HG02610 (cell line): Measurements from ENCODE around the gene ANKRD45.
A peak's percentile ranks its signal among the peaks of the same experiment; 100 is the strongest.
"Not testable (repeated sequence)": the region's sequence is repeated elsewhere in the genome, so short reads cannot be mapped to it uniquely, and the experiment has no call there.

ENCODE experiments used
- ATAC-seq: cut with Tn5 transposase; IDR thresholded peaks from one replicate; pipeline ENCODE4 v1.9.1; 2021; ENCODE audit warnings: mild to moderate bottlenecking, moderate library complexity; ENCODE audit not compliant: unreplicated experiment

Gene ANKRD45

GRCh38 chr1:173646656-173647055 is 23.0 kb downstream of the ANKRD45 start:
- ATAC-seq, result no peak

DNA sequence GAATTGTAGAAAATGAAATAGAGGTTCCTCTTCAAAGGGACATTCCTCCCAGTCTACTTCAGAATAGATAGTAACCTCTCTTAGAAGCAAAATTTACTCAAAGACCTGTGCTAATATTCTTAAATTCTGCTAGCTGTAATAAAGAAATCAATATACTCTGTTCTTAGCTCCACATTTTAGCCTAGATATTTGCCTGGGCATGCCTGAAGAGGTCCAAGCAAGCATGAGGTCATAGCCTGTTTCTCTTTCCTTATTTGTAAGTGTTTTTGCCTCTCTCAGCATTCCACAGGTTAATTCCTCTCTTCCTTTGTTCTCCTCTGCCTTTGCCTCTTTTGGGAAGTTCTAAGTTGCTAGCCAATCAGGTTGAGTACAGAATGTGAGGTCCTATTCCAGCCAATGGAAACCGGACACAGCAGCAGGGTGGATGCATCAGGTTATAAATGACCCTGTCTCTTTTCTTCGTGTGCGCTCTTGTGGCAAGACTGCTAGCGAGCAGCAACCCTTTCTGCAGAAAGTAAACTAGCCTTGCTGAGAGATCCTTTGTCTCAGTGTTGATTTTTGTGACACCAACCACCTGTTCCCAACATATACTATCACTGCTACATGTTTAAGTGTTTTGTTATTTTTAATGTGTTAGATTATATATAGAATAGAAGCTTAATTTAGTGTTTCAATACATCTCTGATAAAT is 27.1 kb downstream of the ANKRD45 start:
- not testable (repeated sequence) for ATAC-seq

DNA sequence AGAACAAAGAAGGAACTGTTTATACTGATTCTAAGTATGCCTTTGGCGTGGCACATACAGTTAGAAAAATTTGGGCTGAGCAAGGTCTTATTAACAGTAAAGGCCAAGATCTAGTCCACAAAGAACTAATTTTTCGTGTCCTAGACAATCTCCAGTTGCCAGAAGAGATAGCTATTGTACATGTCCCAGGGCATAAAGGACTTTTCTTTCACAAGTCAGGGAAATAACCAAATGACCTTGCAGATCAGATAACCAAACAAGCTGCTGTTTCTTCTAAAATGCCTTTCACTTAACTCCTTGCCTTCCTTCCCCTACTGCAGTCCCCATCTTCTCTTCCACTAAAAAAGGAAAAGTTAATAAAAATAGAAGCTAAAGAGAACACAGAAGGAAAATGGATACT is 30.5 kb downstream of the ANKRD45 start:
- no peak for ATAC-seq

- ATAC-seq, result no peak
Observed at GRCh38 chr1:173638043-173639021, 31.3 kb downstream of the ANKRD45 start.

GRCh38 chr1:173637236-173638042 is 32.2 kb downstream of the ANKRD45 start:
- ATAC-seq, result not testable (repeated sequence)

- no peak for ATAC-seq
Observed at GRCh38 chr1:173635116-173635515, 34.5 kb downstream of the ANKRD45 start, which contains the start of gene TEX50. Gene TEX50, plus strand, starts transcription at chr1:173635338. Its CDS starts 184 bp downstream, at chr1:173635522.

- ATAC-seq, result no peak
Observed at GRCh38 chr1:173628888-173629287, 40.8 kb downstream of the ANKRD45 start.

DNA sequence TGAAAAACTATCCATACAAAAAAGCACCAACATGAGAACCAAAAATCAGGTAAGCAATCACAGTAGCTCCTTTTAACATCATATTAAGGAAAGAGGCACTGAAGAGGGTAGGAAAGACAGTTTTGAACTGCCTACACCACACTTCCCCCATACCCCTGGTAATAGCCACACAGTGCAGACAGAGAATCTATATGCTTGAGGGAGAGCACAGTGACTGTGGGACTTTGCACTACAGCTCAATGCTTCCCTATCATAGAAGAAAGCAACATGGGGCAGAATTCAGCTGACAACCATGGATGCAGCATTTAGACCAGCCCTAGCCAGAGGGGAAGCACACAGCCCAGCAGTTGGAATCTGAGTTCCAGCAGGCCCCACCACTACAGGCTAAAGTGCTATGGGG is 42.4 kb downstream of the ANKRD45 start:
- no peak for ATAC-seq

DNA sequence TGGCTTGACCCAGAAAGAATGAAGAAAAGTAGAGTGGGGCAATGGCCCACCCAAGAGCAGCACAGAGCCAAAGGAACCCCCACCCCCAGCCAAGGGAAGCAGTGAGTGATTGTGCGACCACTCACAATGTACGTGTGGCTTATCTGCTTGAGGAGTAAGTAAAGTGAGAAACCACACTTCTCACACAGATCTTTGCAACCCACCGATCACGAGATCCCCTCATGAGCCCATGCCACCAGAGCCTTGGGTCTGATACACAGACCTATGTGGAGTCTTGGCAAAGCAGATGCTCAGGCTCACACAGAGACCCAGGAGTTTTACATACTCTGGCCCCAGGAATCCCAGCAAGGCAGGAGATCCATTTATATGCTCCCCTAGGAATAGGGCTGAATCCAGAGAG is 52.8 kb downstream of the ANKRD45 start:
- ATAC-seq, result no peak

- ATAC-seq, result not testable (repeated sequence)
Observed at GRCh38 chr1:173613086-173613485, 56.6 kb downstream of the ANKRD45 start.

DNA sequence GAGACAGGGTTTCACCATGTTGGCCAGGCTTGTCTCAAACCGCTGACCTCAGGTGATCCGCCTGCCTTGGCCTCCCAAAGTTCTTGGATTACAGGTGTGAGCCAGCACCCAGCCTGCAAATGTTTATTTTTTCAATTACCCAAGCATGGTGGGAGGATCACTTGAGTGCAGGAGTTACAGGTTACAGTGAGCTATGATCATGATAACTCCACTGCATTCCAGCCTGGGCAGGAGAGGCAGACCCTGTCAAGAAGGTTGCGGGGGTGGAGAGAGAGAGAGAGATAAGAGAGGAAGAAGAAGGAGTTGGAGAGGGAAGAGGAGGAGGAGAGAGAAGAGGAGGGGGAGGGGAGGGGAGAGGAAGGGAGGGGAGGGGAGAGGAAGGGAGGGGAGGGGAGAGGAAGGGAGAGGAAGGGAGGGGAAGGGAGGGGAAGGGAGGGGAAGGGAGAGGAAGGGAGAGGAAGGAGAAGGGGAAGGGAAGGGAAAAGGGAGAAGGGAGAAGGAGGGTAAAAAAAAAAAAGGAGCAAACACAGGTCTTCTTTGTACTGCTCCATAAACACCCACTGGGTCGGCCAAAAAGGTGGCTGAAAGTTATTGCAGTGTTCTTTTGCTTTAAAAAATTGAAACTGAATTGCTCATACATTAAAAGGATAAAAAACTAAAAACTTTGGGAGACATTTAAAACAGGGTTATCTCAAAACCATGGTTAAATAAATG is 61.0 kb downstream of the ANKRD45 start:
- no peak for ATAC-seq

- ATAC-seq, result no peak
Observed at GRCh38 chr1:173603056-173603591, 66.5 kb downstream of the ANKRD45 start, which contains the start of gene SLC9C2. Gene SLC9C2, minus strand, starts transcription at chr1:173603072. Its CDS starts 1,296 bp downstream, at chr1:173601776.

GRCh38 chr1:173601588-173601987 is 68.1 kb downstream of the ANKRD45 start:
- peak; percentile 59 for ATAC-seq

- no peak for ATAC-seq
Observed at GRCh38 chr1:173596097-173596825, 73.4 kb downstream of the ANKRD45 start.

- not testable (repeated sequence) for ATAC-seq
Observed at GRCh38 chr1:173591138-173591537, 78.5 kb downstream of the ANKRD45 start.

- ATAC-seq, result no peak
Observed at GRCh38 chr1:173590557-173590956, 79.1 kb downstream of the ANKRD45 start.

DNA sequence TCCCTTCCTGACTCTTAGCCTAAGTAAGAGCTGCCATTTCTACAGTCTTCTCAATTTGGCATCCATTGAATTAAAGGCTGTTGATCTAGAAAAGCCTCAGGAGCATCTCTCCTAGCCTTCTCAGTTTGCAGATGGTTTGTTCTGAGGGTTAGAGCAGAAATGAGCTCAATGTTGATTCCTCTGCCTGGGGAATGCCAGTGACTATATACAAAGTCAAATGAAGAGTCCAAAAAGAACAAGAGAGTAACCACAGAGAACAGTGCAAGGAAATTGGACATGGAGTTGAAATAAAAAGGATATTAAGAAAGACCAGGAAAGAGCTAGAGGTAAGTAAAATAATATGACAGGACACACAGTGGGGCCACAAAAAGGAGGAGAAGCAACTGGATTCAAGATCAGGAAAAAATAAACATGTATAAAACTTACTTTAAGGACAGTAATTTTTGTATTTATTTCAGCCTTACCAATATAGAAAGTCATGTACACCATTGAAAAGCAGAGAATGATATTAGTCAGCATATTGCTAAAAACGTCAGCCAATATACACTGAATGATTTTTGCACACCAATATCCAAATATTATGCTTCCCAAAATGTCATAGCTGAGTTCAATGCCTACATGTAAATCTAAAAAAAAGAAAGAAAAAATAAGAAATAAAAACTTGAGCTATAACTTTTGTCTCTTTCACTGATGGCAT is 88.1 kb downstream of the ANKRD45 start:
- peak; percentile 91 for ATAC-seq

GRCh38 chr1:173580658-173581057 is 89.0 kb downstream of the ANKRD45 start:
- no peak for ATAC-seq

GRCh38 chr1:173580071-173580470 is 89.6 kb downstream of the ANKRD45 start:
- no peak for ATAC-seq
